HCT116 (cell line): ENCODE measurements around the gene ARMH3. TPM values are rescaled to one million over a fixed set of nuclear protein-coding genes. Genes with fewer than 3 reads are reported as not detected.

ENCODE experiments used
- ATAC-seq: fragments of 200-7000 bp; cut with Tn5 transposase; 2 replicates; pipeline ENCODE4 v1.9.1; 2020; ENCODE audit warnings: mild to moderate bottlenecking, moderate library complexity
- BruUV-seq: library from RNA; stranded (reverse); fragments of 400-500 nt; replicated peaks from 2 replicates; lab custom pipeline; 2021; lab: Mats Ljungman, UMichigan
- CTCF ChIA-PET: fragments of 300-600 bp; sonication (Branson Sonifier 250); formaldehyde crosslinking; loops from one replicate; lab custom pipeline; 2021; ENCODE audit warnings: antibody characterized with exemption; lab: Charles Lee
- POLR2A ChIA-PET: fragments of 300-600, 350-600 bp; sonication (Branson Sonifier 250); formaldehyde crosslinking; loops from one replicate; lab custom pipeline; 2021; ENCODE audit warnings: antibody characterized with exemption; lab: Charles Lee
- RAD21 ChIA-PET, 2 experiments: fragments of 300-600 bp; sonication (Branson Sonifier 250); formaldehyde crosslinking; loops; one replicate each; lab custom pipeline; 2023; ENCODE audit warnings: low total read pairs in 2 of 2; ENCODE audit not compliant: uncharacterized antibody in 2 of 2, unreplicated experiment in 2 of 2, low non-redundant PET in 1 of 2; lab: Charles Lee
- DNase-seq: peaks from one replicate; pipeline ENCODE4 v3.0.0-alpha.2; 2010; ENCODE audit warnings: low read depth, low spot score
- H2AFZ ChIP-seq: fragments of 200-600 bp; shearing (Covaris generic), sonication (generic); 2 replicates; pipeline ENCODE4 v1.6.1; 2017; ENCODE audit warnings: low read depth, mixed run types, mixed read lengths, antibody characterized with exemption, low read length; ENCODE audit not compliant: poor library complexity, severe bottlenecking
- H3K27ac ChIP-seq: 2 replicates; pipeline ENCODE4 v1.5.1; 2012; ENCODE audit warnings: low read depth, low read length
- H3K27me3 ChIP-seq: fragments of 200-600 bp; sonication (generic); 2 replicates; pipeline ENCODE4 v1.6.1; 2016; ENCODE audit warnings: mixed run types, low read length, mixed read lengths; ENCODE audit not compliant: insufficient read depth
- H3K36me3 ChIP-seq, 2 experiments: fragments of 200-500 bp in 1 of 2; fragments of 200-600 bp in 1 of 2; sonication (Bioruptor generic) in 1 of 2; sonication (generic) in 1 of 2; 2 replicates each; pipeline versions ENCODE4 v1.5.1 to v1.6.1; 2014 to 2016; ENCODE audit warnings: low read length in 2 of 2, inconsistent platforms in 1 of 2, mixed read lengths in 1 of 2, mixed run types in 1 of 2; ENCODE audit not compliant: insufficient read depth in 2 of 2, control insufficient read depth in 1 of 2
- H3K4me1 ChIP-seq, 2 experiments: fragments of 200-600 bp in 1 of 2; sonication (generic) in 1 of 2; 2 replicates each; pipeline versions ENCODE4 v1.5.1 to v1.6.1; 2012 to 2017; ENCODE audit warnings: low read length in 2 of 2, inconsistent platforms in 1 of 2, mild to moderate bottlenecking in 1 of 2, mixed read lengths in 1 of 2, mixed run types in 1 of 2, moderate library complexity in 1 of 2; ENCODE audit not compliant: insufficient read depth in 2 of 2, control insufficient read depth in 1 of 2
- H3K4me2 ChIP-seq: fragments of 200-600 bp; sonication (generic); 2 replicates; pipeline ENCODE4 v1.6.1; 2017; ENCODE audit warnings: mixed run types, low read length, mixed read lengths
- H3K4me3 ChIP-seq, 2 experiments: fragments of 200-600 bp in 1 of 2; sonication (generic) in 1 of 2; replicated peaks in 1 of 2; 2 replicates each; pipeline ENCODE4 v1.5.1; 2011 to 2016; ENCODE audit warnings: low read length in 2 of 2, control low read depth in 1 of 2, low read depth in 1 of 2, mild to moderate bottlenecking in 1 of 2, mixed read lengths in 1 of 2, mixed run types in 1 of 2
- H3K79me2 ChIP-seq: fragments of 200-600 bp; sonication (generic); 2 replicates; pipeline ENCODE4 v1.6.1; 2017; ENCODE audit warnings: mild to moderate bottlenecking, mixed run types, low read length, moderate library complexity, mixed read lengths; ENCODE audit not compliant: insufficient read depth
- H3K9ac ChIP-seq: fragments of 200-600 bp; sonication (generic); 2 replicates; pipeline ENCODE4 v1.6.1; 2016; ENCODE audit warnings: low read length, mixed read lengths
- H3K9me2 ChIP-seq: fragments of 200-600 bp; sonication (generic), shearing (Covaris generic); 2 replicates; pipeline ENCODE4 v1.6.1; 2017; ENCODE audit warnings: mixed run types, mild to moderate bottlenecking, moderate library complexity; ENCODE audit not compliant: insufficient read depth
- H3K9me3 ChIP-seq, 2 experiments: fragments of 200-500 bp in 1 of 2; fragments of 200-600 bp in 1 of 2; sonication (Bioruptor generic) in 1 of 2; sonication (generic) in 1 of 2; 2 replicates each; pipeline ENCODE4 v1.6.1; 2014 to 2017; ENCODE audit warnings: low read length in 2 of 2, mixed read lengths in 2 of 2, inconsistent platforms in 1 of 2, low read depth in 1 of 2, mild to moderate bottlenecking in 1 of 2, mixed run types in 1 of 2, moderate library complexity in 1 of 2; ENCODE audit not compliant: control insufficient read depth in 1 of 2, insufficient read depth in 1 of 2
- H4K20me1 ChIP-seq: fragments of 200-600 bp; sonication (generic), shearing (Covaris generic); 2 replicates; pipeline ENCODE4 v1.6.1; 2017; ENCODE audit warnings: mixed run types, mild to moderate bottlenecking, moderate library complexity; ENCODE audit not compliant: insufficient read depth
- CEBPB ChIP-seq: IDR thresholded peaks from 2 replicates; pipeline ENCODE4 v1.6.1; 2012; ENCODE audit warnings: low read depth
- EGR1 ChIP-seq: IDR thresholded peaks from 2 replicates; pipeline ENCODE4 v1.6.1; 2012; ENCODE audit warnings: low read depth
- ELF1 ChIP-seq: IDR thresholded peaks from 2 replicates; pipeline ENCODE4 v1.6.1; 2012; ENCODE audit warnings: low read depth, borderline replicate concordance
- JUND ChIP-seq: IDR thresholded peaks from 2 replicates; pipeline ENCODE4 v1.6.1; 2012
- MAX ChIP-seq: IDR thresholded peaks from 2 replicates; pipeline ENCODE4 v1.6.1; 2012
- POLR2A ChIP-seq: IDR thresholded peaks from 2 replicates; pipeline ENCODE4 v1.7.0; 2011; ENCODE audit warnings: borderline replicate concordance; ENCODE audit not compliant: insufficient read depth, insufficient read length; ENCODE audit errors: extremely low read depth
- RAD21 ChIP-seq: IDR thresholded peaks from 2 replicates; pipeline ENCODE4 v1.6.1; 2012; ENCODE audit warnings: low read depth, mild to moderate bottlenecking
- SIN3A ChIP-seq: IDR thresholded peaks from 2 replicates; pipeline ENCODE4 v1.6.1; 2012; ENCODE audit warnings: low read depth
- SP1 ChIP-seq: IDR thresholded peaks from 2 replicates; pipeline ENCODE4 v1.6.1; 2012; ENCODE audit warnings: low read depth
- SRF ChIP-seq: IDR thresholded peaks from 2 replicates; pipeline ENCODE4 v1.6.1; 2012; ENCODE audit warnings: low read depth
- TCF7L2 ChIP-seq: IDR thresholded peaks from 2 replicates; pipeline ENCODE4 v1.7.0; 2011; ENCODE audit warnings: borderline replicate concordance, inconsistent platforms; ENCODE audit not compliant: insufficient read depth, insufficient read length; ENCODE audit errors: extremely low read depth
- ZFX ChIP-seq: fragments of 450-650 bp; IDR thresholded peaks from 2 replicates; pipeline ENCODE4 v1.6.1; 2017
- ZNF274 ChIP-seq: fragments of 200-500 bp; sonication (Bioruptor generic); IDR thresholded peaks from 2 replicates; pipeline ENCODE4 v1.6.1; 2014; ENCODE audit warnings: mild to moderate bottlenecking, low read depth, low read length, inconsistent platforms
- intact Hi-C: fragments of 100-400 bp; cut with micrococcal nuclease; formaldehyde crosslinking; loops from 2 replicates; pipeline ENCODE4 v1.10.0; 2022
- total RNA-seq: library from RNA; stranded (reverse); gene quantifications from one replicate; pipeline ENCODE4 v1.2.1, GENCODE V29; 2021; ENCODE audit not compliant: unreplicated experiment
- TF ChIP-seq, protein P1 (sequence below), 3 experiments: fragments of 200-600 bp in 1 of 3; sonication (generic) in 1 of 3; IDR thresholded peaks in 2 of 3; conservative IDR thresholded peaks in 1 of 3; 2 replicates each; pipeline ENCODE4 v1.5.1; 2012 to 2017; ENCODE audit warnings: low read depth in 2 of 3, low read length in 2 of 3, antibody characterized with exemption in 1 of 3, borderline replicate concordance in 1 of 3, control low read depth in 1 of 3, mild to moderate bottlenecking in 1 of 3, mixed read lengths in 1 of 3, mixed run types in 1 of 3, moderate library complexity in 1 of 3; ENCODE audit not compliant: insufficient read depth in 1 of 3
- TF ChIP-seq, protein P2 (sequence below): IDR thresholded peaks from 2 replicates; pipeline ENCODE4 v1.6.1; 2012; ENCODE audit warnings: low read depth

Gene ARMH3
- total RNA-seq, 1 experiment from 2014 or later: 30.4 TPM

DNA sequence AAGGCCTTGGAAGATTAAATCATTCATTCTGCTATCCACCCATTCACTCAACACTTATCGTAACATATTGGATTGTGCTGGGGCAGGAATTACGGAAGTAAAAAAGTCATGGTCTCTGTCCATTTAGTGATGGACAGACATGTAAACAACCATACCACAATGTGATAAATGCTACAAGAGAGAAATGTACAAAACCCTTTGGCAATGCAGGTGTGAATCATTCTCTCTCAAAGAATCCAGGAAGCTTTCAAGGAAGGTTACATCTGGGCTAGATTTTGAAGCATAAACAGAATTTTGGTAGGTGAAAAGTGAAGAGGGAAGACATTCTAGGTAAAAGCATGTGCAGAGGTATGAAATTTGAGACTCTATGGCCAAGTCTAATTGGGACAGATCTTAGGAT, 150.7 kb downstream of the ARMH3 start:
- no peak for TF ChIP-seq ELF1
- intact Hi-C loops: no loop called here
- BruUV-seq: no TSS peak
- no peaks in the 10 kb centered on the region for H3K27me3 ChIP-seq
- H3K4me3 ChIP-seq: no peak overlapping the region
- ChIA-PET RAD21 (no interaction called here), CTCF (interaction anchor here (1.7 kb wide), 1 partner anchor 16 kb away, joined by 5 read pairs; no protein-coding TSS in a partner anchor), POLR2A (no interaction called here)
- no peak for ATAC-seq
- no peaks in the 10 kb centered on the region for H3K9me3 ChIP-seq
- H3K36me3 ChIP-seq: no peaks in the 10 kb centered on the region
- no peaks in the 10 kb centered on the region for H4K20me1 ChIP-seq
- no peaks in the 10 kb centered on the region for H3K9me2 ChIP-seq
- DNase-seq: no peak
- H3K4me1 ChIP-seq: no peaks in the 10 kb centered on the region
- no peaks in the 10 kb centered on the region for H3K79me2 ChIP-seq
- no peak overlapping the region for H3K27ac ChIP-seq
- no peak overlapping the region for H3K4me2 ChIP-seq
- no peak overlapping the region for H2AFZ ChIP-seq
- no peak overlapping the region for H3K9ac ChIP-seq

- CTCF ChIA-PET: interaction anchor here (0.7 to 1.7 kb wide), 2 partner anchors 14 to 169 kb away, joined by 4 to 5 read pairs; no protein-coding TSS in a partner anchor
- Histone ChIP-seq H3K4me2 (no peak overlapping the region), H3K9me3 (no peaks in the 10 kb centered on the region), H3K4me3 (no peak overlapping the region), H2AFZ (no peak overlapping the region), H3K4me1 (no peaks in the 10 kb centered on the region), H3K9ac (no peak overlapping the region), H3K79me2 (no peaks in the 10 kb centered on the region), H3K36me3 (no peaks in the 10 kb centered on the region), H3K27me3 (no peaks in the 10 kb centered on the region), H3K27ac (no peak overlapping the region), H3K9me2 (peaks cover 5% of the 10 kb centered on the region), H4K20me1 (no peaks in the 10 kb centered on the region)
- BruUV-seq: no TSS peak
- POLR2A ChIA-PET: no interaction called here
- RAD21 ChIA-PET: no interaction called here
- intact Hi-C loops: no loop called here
- ATAC-seq (no peak), DNase-seq (no peak)
- TF ChIP-seq, protein P1, sequence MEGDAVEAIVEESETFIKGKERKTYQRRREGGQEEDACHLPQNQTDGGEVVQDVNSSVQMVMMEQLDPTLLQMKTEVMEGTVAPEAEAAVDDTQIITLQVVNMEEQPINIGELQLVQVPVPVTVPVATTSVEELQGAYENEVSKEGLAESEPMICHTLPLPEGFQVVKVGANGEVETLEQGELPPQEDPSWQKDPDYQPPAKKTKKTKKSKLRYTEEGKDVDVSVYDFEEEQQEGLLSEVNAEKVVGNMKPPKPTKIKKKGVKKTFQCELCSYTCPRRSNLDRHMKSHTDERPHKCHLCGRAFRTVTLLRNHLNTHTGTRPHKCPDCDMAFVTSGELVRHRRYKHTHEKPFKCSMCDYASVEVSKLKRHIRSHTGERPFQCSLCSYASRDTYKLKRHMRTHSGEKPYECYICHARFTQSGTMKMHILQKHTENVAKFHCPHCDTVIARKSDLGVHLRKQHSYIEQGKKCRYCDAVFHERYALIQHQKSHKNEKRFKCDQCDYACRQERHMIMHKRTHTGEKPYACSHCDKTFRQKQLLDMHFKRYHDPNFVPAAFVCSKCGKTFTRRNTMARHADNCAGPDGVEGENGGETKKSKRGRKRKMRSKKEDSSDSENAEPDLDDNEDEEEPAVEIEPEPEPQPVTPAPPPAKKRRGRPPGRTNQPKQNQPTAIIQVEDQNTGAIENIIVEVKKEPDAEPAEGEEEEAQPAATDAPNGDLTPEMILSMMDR (IDR thresholded peaks at IDR 0.05 in 2 of 3, conservative IDR thresholded peaks at IDR 0.05 in 1 of 3; ENCODE audit: borderline replicate concordance in 1 of 3, insufficient read depth in 1 of 3, low read depth in 2 of 3, low read length in 2 of 3): no peak
- TF ChIP-seq EGR1 (no peak), JUND (no peak), ZFX (no peak), ZNF274 (no peak), TCF7L2 (no peak), SIN3A (no peak), CEBPB (no peak), MAX (no peak), POLR2A (no peak), RAD21 (no peak), SP1 (no peak), SRF (no peak)
- TF ChIP-seq, protein P2, sequence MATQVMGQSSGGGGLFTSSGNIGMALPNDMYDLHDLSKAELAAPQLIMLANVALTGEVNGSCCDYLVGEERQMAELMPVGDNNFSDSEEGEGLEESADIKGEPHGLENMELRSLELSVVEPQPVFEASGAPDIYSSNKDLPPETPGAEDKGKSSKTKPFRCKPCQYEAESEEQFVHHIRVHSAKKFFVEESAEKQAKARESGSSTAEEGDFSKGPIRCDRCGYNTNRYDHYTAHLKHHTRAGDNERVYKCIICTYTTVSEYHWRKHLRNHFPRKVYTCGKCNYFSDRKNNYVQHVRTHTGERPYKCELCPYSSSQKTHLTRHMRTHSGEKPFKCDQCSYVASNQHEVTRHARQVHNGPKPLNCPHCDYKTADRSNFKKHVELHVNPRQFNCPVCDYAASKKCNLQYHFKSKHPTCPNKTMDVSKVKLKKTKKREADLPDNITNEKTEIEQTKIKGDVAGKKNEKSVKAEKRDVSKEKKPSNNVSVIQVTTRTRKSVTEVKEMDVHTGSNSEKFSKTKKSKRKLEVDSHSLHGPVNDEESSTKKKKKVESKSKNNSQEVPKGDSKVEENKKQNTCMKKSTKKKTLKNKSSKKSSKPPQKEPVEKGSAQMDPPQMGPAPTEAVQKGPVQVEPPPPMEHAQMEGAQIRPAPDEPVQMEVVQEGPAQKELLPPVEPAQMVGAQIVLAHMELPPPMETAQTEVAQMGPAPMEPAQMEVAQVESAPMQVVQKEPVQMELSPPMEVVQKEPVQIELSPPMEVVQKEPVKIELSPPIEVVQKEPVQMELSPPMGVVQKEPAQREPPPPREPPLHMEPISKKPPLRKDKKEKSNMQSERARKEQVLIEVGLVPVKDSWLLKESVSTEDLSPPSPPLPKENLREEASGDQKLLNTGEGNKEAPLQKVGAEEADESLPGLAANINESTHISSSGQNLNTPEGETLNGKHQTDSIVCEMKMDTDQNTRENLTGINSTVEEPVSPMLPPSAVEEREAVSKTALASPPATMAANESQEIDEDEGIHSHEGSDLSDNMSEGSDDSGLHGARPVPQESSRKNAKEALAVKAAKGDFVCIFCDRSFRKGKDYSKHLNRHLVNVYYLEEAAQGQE: no peak
Observed at GRCh38 chr10:101903827-101904550, 152.0 kb downstream of the ARMH3 start.
